RWPE2 (cell line): ENCODE results near the gene C3orf22.
A peak's percentile ranks its signal among the peaks of the same experiment; 100 is the strongest.

Experiments used
- ATAC-seq: fragments of 200-7000 bp; cut with Tn5 transposase; 3 replicates; pipeline ENCODE4 v1.9.1; 2021; ENCODE audit warnings: low read depth
- DNase-seq: peaks from one replicate; pipeline ENCODE4 v3.0.0-alpha.2; 2020; ENCODE audit warnings: low spot score
- H3K27ac ChIP-seq: fragments of 450-650 bp; 2 replicates; pipeline ENCODE4 v1.5.1; 2017; ENCODE audit warnings: mild to moderate bottlenecking; ENCODE audit not compliant: poor library complexity, severe bottlenecking
- H3K27me3 ChIP-seq: fragments of 250-450 bp; sonication (Bioruptor Pico); 2 replicates; pipeline ENCODE4 v1.5.1; 2021; ENCODE audit warnings: mild to moderate bottlenecking, moderate library complexity; ENCODE audit not compliant: insufficient read depth, poor library complexity, severe bottlenecking
- H3K36me3 ChIP-seq: fragments of 250-450 bp; sonication (Bioruptor Pico); 2 replicates; pipeline ENCODE4 v1.5.1; 2020; ENCODE audit warnings: low read depth, mild to moderate bottlenecking, moderate library complexity
- H3K4me1 ChIP-seq: fragments of 250-450 bp; sonication (Bioruptor Pico); 2 replicates; pipeline ENCODE4 v1.5.1; 2021; ENCODE audit warnings: mild to moderate bottlenecking, moderate library complexity; ENCODE audit not compliant: insufficient read depth, poor library complexity, severe bottlenecking
- H3K4me3 ChIP-seq: fragments of 250-450 bp; sonication (Bioruptor Pico); 2 replicates; pipeline ENCODE4 v1.5.1; 2021; ENCODE audit warnings: mild to moderate bottlenecking, moderate library complexity; ENCODE audit not compliant: severe bottlenecking
- H3K9me3 ChIP-seq: fragments of 250-450 bp; sonication (Bioruptor Pico); 2 replicates; pipeline ENCODE4 v1.5.1; 2021; ENCODE audit warnings: mild to moderate bottlenecking, moderate library complexity; ENCODE audit not compliant: severe bottlenecking
- CTCF ChIP-seq: fragments of 450-650 bp; IDR thresholded peaks from one replicate; pipeline ENCODE4 v1.5.1; 2017; ENCODE audit warnings: mild to moderate bottlenecking, moderate library complexity; ENCODE audit not compliant: poor library complexity, severe bottlenecking

C3orf22 gene

GRCh38 chr3:126515066-126515706, 43.5 kb downstream of the C3orf22 start:
- no peak for ATAC-seq
- Histone ChIP-seq H3K4me1 (no peaks in the 10 kb centered on the region), H3K9me3 (no peaks in the 10 kb centered on the region)

GRCh38 chr3:126514161-126514560, 44.6 kb downstream of the C3orf22 start:
- no peaks in the 10 kb centered on the region for H3K4me1 ChIP-seq
- no peak for TF ChIP-seq CTCF
- ATAC-seq: no peak
- no peaks in the 10 kb centered on the region for H3K36me3 ChIP-seq
- H3K9me3 ChIP-seq: no peaks in the 10 kb centered on the region
- no peaks in the 10 kb centered on the region for H3K27me3 ChIP-seq
- H3K4me3 ChIP-seq: no peak overlapping the region
- H3K27ac ChIP-seq: no peak overlapping the region
- DNase-seq: no peak

More at GRCh38 chr3:126515066-126515706, 43.5 kb downstream of the C3orf22 start:
- DNase-seq: no peak
- H3K4me3 ChIP-seq: no peak overlapping the region
- no peaks in the 10 kb centered on the region for H3K27me3 ChIP-seq
- TF ChIP-seq CTCF: no peak
- no peak overlapping the region for H3K27ac ChIP-seq
- H3K36me3 ChIP-seq: no peaks in the 10 kb centered on the region

- DNase-seq (no peak), ATAC-seq (no peak)
- no peaks in the 10 kb centered on the region for H3K9me3 ChIP-seq
- TF ChIP-seq CTCF: no peak
- H3K4me1 ChIP-seq: peaks cover 6% of the 10 kb centered on the region
- no peaks in the 10 kb centered on the region for H3K27me3 ChIP-seq
- no peak overlapping the region for H3K27ac ChIP-seq
- no peak overlapping the region for H3K4me3 ChIP-seq
- H3K36me3 ChIP-seq: no peaks in the 10 kb centered on the region
These were observed 45.6 kb downstream of the C3orf22 start for GRCh38 chr3:126512916-126513650.

- TF ChIP-seq CTCF: no peak
- Histone ChIP-seq H3K9me3 (no peaks in the 10 kb centered on the region), H3K4me3 (no peak overlapping the region), H3K27ac (no peak overlapping the region), H3K27me3 (no peaks in the 10 kb centered on the region), H3K4me1 (peaks cover 6% of the 10 kb centered on the region), H3K36me3 (no peaks in the 10 kb centered on the region)
- DNase-seq (peak; percentile 25), ATAC-seq (no peak)
These were observed 46.7 kb downstream of the C3orf22 start for GRCh38 chr3:126512026-126512425.

GRCh38 chr3:126511291-126511690, 47.4 kb downstream of the C3orf22 start:
- no peak for TF ChIP-seq CTCF
- no peaks in the 10 kb centered on the region for H3K27me3 ChIP-seq
- no peak for ATAC-seq

More at GRCh38 chr3:126511291-126511690, 47.4 kb downstream of the C3orf22 start:
- no peak overlapping the region for H3K4me3 ChIP-seq
- H3K9me3 ChIP-seq: no peaks in the 10 kb centered on the region
- no peaks in the 10 kb centered on the region for H3K36me3 ChIP-seq
- H3K27ac ChIP-seq: no peak overlapping the region
- peak; percentile 29 for DNase-seq
- H3K4me1 ChIP-seq: peaks cover 6% of the 10 kb centered on the region
